Loucy (cell line): ENCODE measurements around the gene TDG.

ENCODE experiments used
- H2AFZ ChIP-seq: fragments of 200-600 bp; sonication (generic); 2 replicates; pipeline ENCODE4 v1.6.0; 2016; ENCODE audit warnings: antibody characterized with exemption, mild to moderate bottlenecking, low read length, moderate library complexity
- H3F3A ChIP-seq: fragments of 200-600 bp; 2 replicates; pipeline ENCODE4 v1.6.0; 2016; ENCODE audit warnings: antibody characterized with exemption, low read depth, mild to moderate bottlenecking
- H3K27me3 ChIP-seq: fragments of 200-600 bp; sonication (generic); 2 replicates; pipeline ENCODE4 v1.6.1; 2014; ENCODE audit warnings: low read length, mild to moderate bottlenecking; ENCODE audit not compliant: insufficient read depth, poor library complexity, severe bottlenecking
- H3K36me3 ChIP-seq: fragments of 200-600 bp; sonication (generic); 2 replicates; pipeline ENCODE4 v1.6.1; 2016; ENCODE audit warnings: low read length; ENCODE audit not compliant: insufficient read depth
- H3K4me1 ChIP-seq: fragments of 200-600 bp; sonication (generic); 2 replicates; pipeline ENCODE4 v1.5.1; 2014; ENCODE audit warnings: low read length, mild to moderate bottlenecking; ENCODE audit not compliant: insufficient read depth, poor library complexity, severe bottlenecking
- H3K4me2 ChIP-seq: fragments of 200-600 bp; sonication (generic); 2 replicates; pipeline ENCODE4 v1.6.0; 2014; ENCODE audit warnings: antibody characterized with exemption, low read length, low read depth, mild to moderate bottlenecking; ENCODE audit not compliant: poor library complexity, severe bottlenecking
- H3K4me3 ChIP-seq: fragments of 200-600 bp; sonication (generic); 2 replicates; pipeline ENCODE4 v1.5.1; 2014; ENCODE audit warnings: low read length, mild to moderate bottlenecking, mixed read lengths; ENCODE audit not compliant: poor library complexity, severe bottlenecking
- H3K79me2 ChIP-seq: fragments of 200-600 bp; sonication (generic); 2 replicates; pipeline ENCODE4 v1.6.1; 2014; ENCODE audit warnings: low read length; ENCODE audit not compliant: insufficient read depth
- H3K9ac ChIP-seq: fragments of 200-600 bp; sonication (generic); 2 replicates; pipeline ENCODE4 v1.6.0; 2014; ENCODE audit warnings: mild to moderate bottlenecking, low read depth, low read length, moderate library complexity; ENCODE audit not compliant: poor library complexity, severe bottlenecking
- H3K9me2 ChIP-seq: fragments of 200-600 bp; sonication (generic); replicated peaks from 2 replicates; pipeline ENCODE4 v1.6.1; 2016; ENCODE audit warnings: low read depth, low read length, mixed read lengths
- H3K9me3 ChIP-seq: fragments of 200-600 bp; sonication (generic); 2 replicates; pipeline ENCODE4 v1.6.1; 2014; ENCODE audit warnings: mild to moderate bottlenecking, antibody characterized with exemption, low read length, low read depth; ENCODE audit not compliant: insufficient read depth
- H4K20me1 ChIP-seq: fragments of 200-600 bp; sonication (generic); 2 replicates; pipeline ENCODE4 v1.6.0; 2014; ENCODE audit warnings: antibody characterized with exemption, low read length, mild to moderate bottlenecking; ENCODE audit not compliant: insufficient read depth, poor library complexity, severe bottlenecking
- EZH2phosphoT487 ChIP-seq: fragments of 200-600 bp; IDR thresholded peaks from 2 replicates; pipeline ENCODE4 v1.6.1; 2018; ENCODE audit warnings: antibody characterized with exemption, mild to moderate bottlenecking, moderate library complexity, borderline replicate concordance
- TF ChIP-seq, protein P1 (sequence below): fragments of 200-600 bp; sonication (generic); conservative IDR thresholded peaks from 2 replicates; pipeline ENCODE4 v1.5.1; 2014; ENCODE audit warnings: mild to moderate bottlenecking, antibody characterized with exemption, low read length

TDG gene

DNA sequence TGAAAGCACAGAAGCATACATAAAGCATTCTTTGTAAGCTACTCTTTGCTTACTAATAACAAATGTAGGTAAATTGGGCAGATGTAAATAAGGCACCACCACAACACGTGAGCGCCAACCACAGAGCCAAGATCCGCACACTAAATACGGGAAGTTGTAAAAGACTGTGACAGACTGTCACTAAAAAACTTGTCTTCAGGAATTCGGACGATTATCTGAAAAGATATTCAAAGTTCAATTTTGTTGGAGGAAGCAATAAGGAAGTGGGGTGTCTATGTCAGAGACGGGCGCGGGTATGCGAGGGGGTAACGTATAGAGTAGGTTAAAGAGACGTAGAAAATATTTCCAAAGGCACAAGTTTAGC is 37.0 kb upstream of the TDG start:
- TF ChIP-seq EZH2phosphoT487: no peak
- TF ChIP-seq, protein P1, sequence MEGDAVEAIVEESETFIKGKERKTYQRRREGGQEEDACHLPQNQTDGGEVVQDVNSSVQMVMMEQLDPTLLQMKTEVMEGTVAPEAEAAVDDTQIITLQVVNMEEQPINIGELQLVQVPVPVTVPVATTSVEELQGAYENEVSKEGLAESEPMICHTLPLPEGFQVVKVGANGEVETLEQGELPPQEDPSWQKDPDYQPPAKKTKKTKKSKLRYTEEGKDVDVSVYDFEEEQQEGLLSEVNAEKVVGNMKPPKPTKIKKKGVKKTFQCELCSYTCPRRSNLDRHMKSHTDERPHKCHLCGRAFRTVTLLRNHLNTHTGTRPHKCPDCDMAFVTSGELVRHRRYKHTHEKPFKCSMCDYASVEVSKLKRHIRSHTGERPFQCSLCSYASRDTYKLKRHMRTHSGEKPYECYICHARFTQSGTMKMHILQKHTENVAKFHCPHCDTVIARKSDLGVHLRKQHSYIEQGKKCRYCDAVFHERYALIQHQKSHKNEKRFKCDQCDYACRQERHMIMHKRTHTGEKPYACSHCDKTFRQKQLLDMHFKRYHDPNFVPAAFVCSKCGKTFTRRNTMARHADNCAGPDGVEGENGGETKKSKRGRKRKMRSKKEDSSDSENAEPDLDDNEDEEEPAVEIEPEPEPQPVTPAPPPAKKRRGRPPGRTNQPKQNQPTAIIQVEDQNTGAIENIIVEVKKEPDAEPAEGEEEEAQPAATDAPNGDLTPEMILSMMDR: no peak
- peak overlapping the region; percentile 88 for H3K9ac ChIP-seq
- peak overlapping the region; percentile 97 for H3K4me3 ChIP-seq
- H3K36me3 ChIP-seq: peaks cover 17% of the 10 kb centered on the region
- 0 out of 2 replicates have a peak, but pooled peaks cover 3% of the 10 kb centered on the region for H3F3A ChIP-seq
- peak overlapping the region; percentile 90 for H2AFZ ChIP-seq
- H3K9me3 ChIP-seq: no peaks in the 10 kb centered on the region
- H3K79me2 ChIP-seq: peaks cover 35% of the 10 kb centered on the region
- H3K9me2 ChIP-seq: no peaks in the 10 kb centered on the region
- H4K20me1 ChIP-seq: peaks cover 33% of the 10 kb centered on the region
- peaks cover 33% of the 10 kb centered on the region for H3K4me1 ChIP-seq
- H3K4me2 ChIP-seq: peak overlapping the region; percentile 89
- peaks cover 6% of the 10 kb centered on the region for H3K27me3 ChIP-seq

DNA sequence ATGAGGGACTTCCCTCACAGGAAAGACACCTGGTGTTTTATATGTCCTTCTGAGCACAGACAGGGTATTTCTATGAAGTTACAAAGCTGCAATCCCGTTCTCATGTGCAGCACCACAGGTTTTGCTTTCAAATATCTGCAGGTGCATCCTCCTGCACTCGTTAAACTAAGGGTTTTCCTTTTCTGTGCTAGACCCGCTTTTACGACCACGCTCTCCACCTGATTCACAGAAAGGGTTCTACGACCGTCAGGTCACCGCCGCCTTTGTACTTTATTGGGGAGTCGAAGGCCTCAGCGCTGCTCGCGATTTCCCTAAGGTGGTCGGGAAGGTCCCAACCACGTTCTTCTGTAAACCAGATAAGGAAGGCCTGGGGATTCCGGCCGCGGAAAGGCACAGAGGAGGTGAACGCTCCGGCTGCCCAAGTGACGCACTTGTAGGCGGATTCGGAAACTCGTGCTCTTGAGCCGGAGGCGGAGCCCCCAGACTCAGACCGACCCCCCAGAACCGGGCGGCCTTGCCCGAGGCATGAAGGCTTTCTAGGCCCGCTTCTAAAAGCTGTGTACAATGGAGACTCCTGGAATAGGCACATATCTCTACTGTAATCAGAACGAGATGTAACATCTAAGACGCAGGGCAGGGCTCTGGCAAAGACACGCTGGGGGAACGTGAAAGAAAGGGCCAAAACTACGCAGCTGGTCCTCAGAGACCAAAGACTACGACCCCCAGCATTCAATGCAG is 36.5 kb upstream of the TDG start:
- no peaks in the 10 kb centered on the region for H3K9me2 ChIP-seq
- peaks cover 40% of the 10 kb centered on the region for H3K79me2 ChIP-seq
- TF ChIP-seq, protein P1: no peak
- no peak for TF ChIP-seq EZH2phosphoT487
- H2AFZ ChIP-seq: peak overlapping the region; percentile 90
- H3K4me1 ChIP-seq: peaks cover 38% of the 10 kb centered on the region
- H4K20me1 ChIP-seq: peaks cover 38% of the 10 kb centered on the region
- peak overlapping the region; percentile 88 for H3K9ac ChIP-seq
- H3K9me3 ChIP-seq: no peaks in the 10 kb centered on the region
- peaks cover 6% of the 10 kb centered on the region for H3K27me3 ChIP-seq
- H3K36me3 ChIP-seq: peaks cover 23% of the 10 kb centered on the region
- H3K4me2 ChIP-seq: peak overlapping the region; percentile 89
- peak overlapping the region; percentile 97 for H3K4me3 ChIP-seq
- H3F3A ChIP-seq: 0 out of 2 replicates have a peak, but pooled peaks cover 3% of the 10 kb centered on the region

DNA sequence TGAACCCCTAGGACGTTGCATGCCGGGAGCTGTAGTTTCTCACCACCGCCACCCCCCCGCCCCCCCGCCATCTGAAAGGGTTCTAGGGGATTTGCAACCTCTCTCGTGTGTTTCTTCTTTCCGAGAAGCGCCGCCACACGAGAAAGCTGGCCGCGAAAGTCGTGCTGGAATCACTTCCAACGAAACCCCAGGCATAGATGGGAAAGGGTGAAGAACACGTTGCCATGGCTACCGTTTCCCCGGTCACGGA is 36.0 kb upstream of the TDG start:
- Histone ChIP-seq H3K27me3 (peaks cover 6% of the 10 kb centered on the region), H3K36me3 (peaks cover 26% of the 10 kb centered on the region), H3K9me3 (no peaks in the 10 kb centered on the region), H3K9me2 (no peaks in the 10 kb centered on the region), H3K4me3 (peak overlapping the region; percentile 97), H4K20me1 (peaks cover 42% of the 10 kb centered on the region), H3K9ac (peak overlapping the region; percentile 88), H3K4me1 (peaks cover 41% of the 10 kb centered on the region), H3F3A (0 out of 2 replicates have a peak, but pooled peaks cover 3% of the 10 kb centered on the region), H3K79me2 (peaks cover 45% of the 10 kb centered on the region), H3K4me2 (peak overlapping the region; percentile 89), H2AFZ (peak overlapping the region; percentile 90)
- no peak for TF ChIP-seq EZH2phosphoT487
- TF ChIP-seq, protein P1: no peak
